ENCODE data around the gene ANGPTL1. TPM values are rescaled to one million over a fixed set of nuclear protein-coding genes. Genes with fewer than 3 reads are reported as not detected.
"Not testable (repeated sequence)": the region's sequence is repeated elsewhere in the genome, so short reads cannot be mapped to it uniquely, and the experiment has no call there.

Gene ANGPTL1
- total and polyA plus RNA-seq, 12 donors = 8.3 to 106 (median 67.6) TPM

DNA sequence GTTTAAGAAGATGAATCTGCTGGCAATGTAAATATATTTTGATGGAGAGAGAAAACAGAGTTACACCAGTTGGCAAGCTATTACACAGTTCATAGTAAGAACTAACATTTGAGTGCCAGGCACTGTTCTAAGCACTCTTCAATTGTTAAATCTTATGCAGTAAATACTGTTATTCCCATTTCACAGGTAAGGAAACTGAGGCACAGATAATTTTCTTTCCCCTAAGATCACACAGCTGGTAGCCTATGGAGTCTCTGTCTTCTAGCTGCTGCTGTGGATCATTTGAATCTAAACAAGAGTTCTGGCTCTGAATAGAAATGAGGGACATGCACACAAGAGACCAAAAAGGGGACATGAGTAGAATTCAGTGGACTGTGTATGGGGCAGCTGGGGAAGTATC lies 8.0 kb downstream of the ANGPTL1 start:
- TF ChIP-seq, protein P1, sequence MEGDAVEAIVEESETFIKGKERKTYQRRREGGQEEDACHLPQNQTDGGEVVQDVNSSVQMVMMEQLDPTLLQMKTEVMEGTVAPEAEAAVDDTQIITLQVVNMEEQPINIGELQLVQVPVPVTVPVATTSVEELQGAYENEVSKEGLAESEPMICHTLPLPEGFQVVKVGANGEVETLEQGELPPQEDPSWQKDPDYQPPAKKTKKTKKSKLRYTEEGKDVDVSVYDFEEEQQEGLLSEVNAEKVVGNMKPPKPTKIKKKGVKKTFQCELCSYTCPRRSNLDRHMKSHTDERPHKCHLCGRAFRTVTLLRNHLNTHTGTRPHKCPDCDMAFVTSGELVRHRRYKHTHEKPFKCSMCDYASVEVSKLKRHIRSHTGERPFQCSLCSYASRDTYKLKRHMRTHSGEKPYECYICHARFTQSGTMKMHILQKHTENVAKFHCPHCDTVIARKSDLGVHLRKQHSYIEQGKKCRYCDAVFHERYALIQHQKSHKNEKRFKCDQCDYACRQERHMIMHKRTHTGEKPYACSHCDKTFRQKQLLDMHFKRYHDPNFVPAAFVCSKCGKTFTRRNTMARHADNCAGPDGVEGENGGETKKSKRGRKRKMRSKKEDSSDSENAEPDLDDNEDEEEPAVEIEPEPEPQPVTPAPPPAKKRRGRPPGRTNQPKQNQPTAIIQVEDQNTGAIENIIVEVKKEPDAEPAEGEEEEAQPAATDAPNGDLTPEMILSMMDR (IDR thresholded peaks at IDR 0.05) = no peak
- no peak for TF ChIP-seq POLR2A (IDR thresholded peaks at IDR 0.05)
- Histone ChIP-seq H3K4me1 (replicated peaks in 1 of 2) (peaks cover 0 to 32% of the 10 kb centered on the region in 2 donors), H3K9me3 (replicated peaks in 1 of 3) (no peaks in the 10 kb centered on the region), H3K4me3 (no peak overlapping the region), H3K27ac (no peak overlapping the region), H3K27me3 (no peaks in the 10 kb centered on the region), H3K36me3 (replicated peaks in 1 of 2) (no peaks in the 10 kb centered on the region)
- intact Hi-C loops (cut with DNase I) = no loop called here
- DNase-seq = no peak

- H3K4me3 ChIP-seq = no peak overlapping the region
- 95 to 99% (median 97%) methylated on average over 3 of the region's 3 CpGs for WGBS, 4 donors
- H3K9me3 ChIP-seq (replicated peaks in 1 of 3) = no peaks in the 10 kb centered on the region
- no peaks in the 10 kb centered on the region for H3K27me3 ChIP-seq
- no peak overlapping the region for H3K27ac ChIP-seq
- DNase-seq = no peak
- H3K36me3 ChIP-seq (replicated peaks in 1 of 2) = no peaks in the 10 kb centered on the region
- peaks cover 0 to 32% of the 10 kb centered on the region in 2 donors for H3K4me1 ChIP-seq (replicated peaks in 1 of 2)
- TF ChIP-seq, protein P1 (IDR thresholded peaks at IDR 0.05) = no peak
- no peak for TF ChIP-seq POLR2A (IDR thresholded peaks at IDR 0.05)
- intact Hi-C loops (cut with DNase I) = no loop called here
Measured at GRCh38 chr1:178862416-178862815, 8.5 kb downstream of the ANGPTL1 start.

GRCh38 chr1:178857126-178857525 lies 13.8 kb downstream of the ANGPTL1 start:
- 96 to 100% (median 98%) methylated on average over 2 of the region's 2 CpGs for whole genome bisulfite sequencing, 4 donors

GRCh38 chr1:178849918-178850317 lies 21.0 kb downstream of the ANGPTL1 start:
- DNase-seq = no peak
- Histone ChIP-seq H3K9me3 (replicated peaks in 1 of 3) (no peaks in the 10 kb centered on the region), H3K27ac (no peak overlapping the region), H3K4me3 (no peak overlapping the region), H3K27me3 (no peaks in the 10 kb centered on the region), H3K36me3 (replicated peaks in 1 of 2) (no peaks in the 10 kb centered on the region), H3K4me1 (replicated peaks in 1 of 2) (peaks cover 9% of the 10 kb centered on the region in 2 donors)
- 77 to 91% (median 86%) methylated on average over 2 of the region's 2 CpGs for WGBS, 4 donors
- intact Hi-C loops (cut with DNase I) = no loop called here
- TF ChIP-seq POLR2A (IDR thresholded peaks at IDR 0.05) = no peak

More at GRCh38 chr1:178857126-178857525, 13.8 kb downstream of the ANGPTL1 start:
- H3K4me1 ChIP-seq (replicated peaks in 1 of 2) = no peaks in the 10 kb centered on the region
- no peak for TF ChIP-seq POLR2A (IDR thresholded peaks at IDR 0.05)
- TF ChIP-seq, protein P1 (IDR thresholded peaks at IDR 0.05) = no peak
- no peak overlapping the region for H3K4me3 ChIP-seq
- intact Hi-C loops (cut with DNase I) = no loop called here
- no peaks in the 10 kb centered on the region for H3K27me3 ChIP-seq
- H3K36me3 ChIP-seq (replicated peaks in 1 of 2) = no peaks in the 10 kb centered on the region
- H3K27ac ChIP-seq = no peak overlapping the region
- no peak for DNase-seq
- no peaks in the 10 kb centered on the region for H3K9me3 ChIP-seq (replicated peaks in 1 of 3)

DNA sequence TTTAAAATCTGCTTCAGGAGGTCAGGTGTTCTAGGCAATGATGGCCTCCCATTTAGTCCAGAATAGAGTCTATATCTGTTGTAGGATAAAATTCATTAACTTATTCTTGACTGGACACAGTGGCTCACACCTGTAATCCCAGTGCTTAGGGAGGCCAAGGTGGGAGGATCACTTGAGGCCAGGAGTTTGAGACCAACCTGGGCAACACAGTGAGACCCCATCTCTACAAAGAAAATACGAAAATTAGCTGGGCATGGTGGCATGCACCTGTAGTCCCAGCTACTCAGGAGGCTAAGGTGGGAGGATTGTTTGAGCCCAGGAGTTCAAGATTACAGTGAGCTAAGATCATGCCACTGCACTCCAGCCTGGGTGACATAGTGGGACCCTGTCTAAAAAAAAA lies 23.0 kb downstream of the ANGPTL1 start:
- DNase-seq; H3K9me3 ChIP-seq (replicated peaks in 1 of 3); H3K4me3 ChIP-seq; H3K36me3 ChIP-seq (replicated peaks in 1 of 2); H3K27me3 ChIP-seq; intact Hi-C loops (cut with DNase I); H3K4me1 ChIP-seq (replicated peaks in 1 of 2): not testable (repeated sequence)
- H3K27ac ChIP-seq = peak overlapping the region in 1 of 5 donors; percentile 30
- WGBS, 4 donors = 86 to 100% (median 96%) methylated on average over 1 of the region's 1 CpG
